GM12873 (cell line): ENCODE data around the gene ECT2.
A peak's percentile ranks its signal among the peaks of the same experiment; 100 is the strongest.

Source experiments
- CTCF ChIP-seq: IDR thresholded peaks from 2 replicates; pipeline ENCODE4 v1.5.1; 2012; ENCODE audit warnings: low read depth, mild to moderate bottlenecking, moderate library complexity, low read length, control low read depth; ENCODE audit not compliant: insufficient read depth; ENCODE audit errors: missing control alignments

ECT2 gene, protein sequence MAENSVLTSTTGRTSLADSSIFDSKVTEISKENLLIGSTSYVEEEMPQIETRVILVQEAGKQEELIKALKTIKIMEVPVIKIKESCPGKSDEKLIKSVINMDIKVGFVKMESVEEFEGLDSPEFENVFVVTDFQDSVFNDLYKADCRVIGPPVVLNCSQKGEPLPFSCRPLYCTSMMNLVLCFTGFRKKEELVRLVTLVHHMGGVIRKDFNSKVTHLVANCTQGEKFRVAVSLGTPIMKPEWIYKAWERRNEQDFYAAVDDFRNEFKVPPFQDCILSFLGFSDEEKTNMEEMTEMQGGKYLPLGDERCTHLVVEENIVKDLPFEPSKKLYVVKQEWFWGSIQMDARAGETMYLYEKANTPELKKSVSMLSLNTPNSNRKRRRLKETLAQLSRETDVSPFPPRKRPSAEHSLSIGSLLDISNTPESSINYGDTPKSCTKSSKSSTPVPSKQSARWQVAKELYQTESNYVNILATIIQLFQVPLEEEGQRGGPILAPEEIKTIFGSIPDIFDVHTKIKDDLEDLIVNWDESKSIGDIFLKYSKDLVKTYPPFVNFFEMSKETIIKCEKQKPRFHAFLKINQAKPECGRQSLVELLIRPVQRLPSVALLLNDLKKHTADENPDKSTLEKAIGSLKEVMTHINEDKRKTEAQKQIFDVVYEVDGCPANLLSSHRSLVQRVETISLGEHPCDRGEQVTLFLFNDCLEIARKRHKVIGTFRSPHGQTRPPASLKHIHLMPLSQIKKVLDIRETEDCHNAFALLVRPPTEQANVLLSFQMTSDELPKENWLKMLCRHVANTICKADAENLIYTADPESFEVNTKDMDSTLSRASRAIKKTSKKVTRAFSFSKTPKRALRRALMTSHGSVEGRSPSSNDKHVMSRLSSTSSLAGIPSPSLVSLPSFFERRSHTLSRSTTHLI

DNA sequence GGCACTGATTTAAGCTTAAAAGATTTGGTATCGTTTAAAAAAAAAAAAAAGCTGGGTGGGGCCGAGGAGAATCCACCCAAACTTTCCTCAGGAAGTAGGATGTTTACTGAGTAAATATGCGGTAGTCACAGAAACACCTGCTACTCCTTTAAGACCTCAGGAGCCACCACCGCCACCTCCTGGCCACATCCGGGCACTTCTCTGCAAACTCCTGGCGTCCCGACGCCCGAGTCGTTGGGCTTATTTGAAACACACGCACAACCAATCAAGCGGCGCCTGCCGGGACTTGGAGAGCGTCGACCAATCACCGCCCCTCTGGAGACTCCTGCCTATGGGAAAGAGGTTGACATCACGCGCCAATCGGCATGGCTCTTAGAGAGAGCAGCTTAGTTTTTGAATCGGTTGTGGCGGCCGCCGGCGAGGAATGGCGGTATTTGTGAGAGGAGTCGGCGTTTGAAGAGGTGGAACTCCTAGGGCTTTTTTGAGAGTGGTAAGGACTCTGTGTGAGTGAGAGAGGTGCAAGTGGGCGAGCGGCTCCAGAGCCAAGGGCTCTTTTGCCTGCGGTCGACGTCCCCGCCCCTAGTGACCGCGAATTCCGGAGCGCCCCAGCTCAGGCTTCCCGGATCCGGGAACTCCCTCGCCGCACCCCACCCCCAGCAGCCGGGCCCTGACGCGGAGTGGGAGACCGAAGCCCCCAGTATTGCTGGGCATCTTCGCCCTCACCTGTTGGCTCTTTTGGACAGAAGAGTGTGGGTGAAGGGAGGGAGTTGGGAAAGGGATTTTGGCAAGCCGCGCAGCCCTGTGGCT is at the start of gene ECT2:
TSS of gene ECT2 (plus strand) at position 359 of the 807 bp plus-strand sequence. CDS start 3,805 bp downstream, outside the sequence.
- TF ChIP-seq CTCF: peak; percentile 80

- TF ChIP-seq CTCF: no peak
Measured at GRCh38 chr3:172700936-172701455, 49.5 kb upstream of the ECT2 start.

DNA sequence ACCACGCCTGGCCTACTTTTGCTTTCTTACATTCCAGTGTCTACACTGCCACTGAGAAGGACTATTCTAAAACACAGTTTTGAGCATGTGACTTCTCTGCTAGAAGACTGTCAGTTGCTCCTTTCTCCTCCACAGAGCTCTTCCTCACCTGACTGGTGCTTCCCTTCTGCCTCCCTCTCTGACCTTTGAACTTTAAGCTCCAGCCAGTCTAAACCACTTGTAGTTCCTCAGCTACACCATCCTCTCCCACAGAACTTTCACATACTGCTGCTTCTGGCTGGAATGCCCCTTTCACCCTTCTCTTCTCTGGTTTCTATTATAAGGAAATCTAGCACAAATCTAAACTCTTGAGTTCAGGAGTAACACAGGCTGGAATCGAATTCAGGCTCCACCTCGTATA is 48.8 kb upstream of the ECT2 start:
- TF ChIP-seq CTCF: no peak

DNA sequence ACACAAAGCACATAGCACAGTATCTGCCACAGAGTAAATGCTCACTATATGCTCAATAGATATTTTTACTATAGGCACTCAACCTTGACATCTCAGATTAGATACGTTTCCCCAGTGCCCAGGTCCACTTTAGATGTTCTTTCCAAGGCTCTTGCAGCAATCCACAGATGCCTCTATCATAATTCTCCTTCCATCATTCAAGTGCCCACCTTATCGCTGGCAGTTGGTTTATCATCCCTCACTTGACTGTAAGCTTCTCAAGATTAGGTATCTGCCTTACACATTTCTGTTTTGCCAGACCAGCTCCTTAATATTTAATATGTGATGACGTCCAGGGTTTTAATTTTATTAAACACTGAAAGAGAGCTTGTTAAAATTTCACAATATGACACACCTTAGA is 48.3 kb upstream of the ECT2 start:
- TF ChIP-seq CTCF: no peak

GRCh38 chr3:172704001-172704400 is 46.5 kb upstream of the ECT2 start:
- no peak for TF ChIP-seq CTCF

GRCh38 chr3:172705170-172705569 is 45.4 kb upstream of the ECT2 start:
- no peak for TF ChIP-seq CTCF
